WTC11 (cell line): ENCODE results near the gene DRAXIN. TPM values are rescaled to one million over a fixed set of nuclear protein-coding genes. Genes with fewer than 3 reads are reported as not detected.

Experiments used
- ATAC-seq: fragments of 200-7000 bp; cut with Tn5 transposase; 2 replicates; pipeline ENCODE4 v1.10.0; 2021; ENCODE audit warnings: mild to moderate bottlenecking, moderate library complexity
- CTCF ChIA-PET: fragments of 300-600 bp; sonication (Branson Sonifier 250); formaldehyde crosslinking; loops from one replicate; lab custom pipeline; 2021; ENCODE audit warnings: antibody characterized with exemption; lab: Charles Lee
- POLR2A ChIA-PET: fragments of 350-600 bp; sonication (Branson Sonifier 250); formaldehyde crosslinking; loops from one replicate; lab custom pipeline; 2021; ENCODE audit warnings: antibody characterized with exemption; lab: Charles Lee
- DNase-seq: peaks from one replicate; pipeline ENCODE4 v3.0.0; 2021; ENCODE audit warnings: low spot score
- H3K27ac Mint-ChIP-seq: 2 replicates; pipeline ENCODE4 v1.8.0; 2021; ENCODE audit warnings: mixed read lengths
- H3K27me3 Mint-ChIP-seq: 2 replicates; pipeline ENCODE4 v1.8.0; 2021; ENCODE audit warnings: low read depth, mild to moderate bottlenecking, moderate library complexity, mixed read lengths
- H3K36me3 Mint-ChIP-seq: 2 replicates; pipeline ENCODE4 v1.8.0; 2021; ENCODE audit warnings: mixed read lengths
- H3K4me1 Mint-ChIP-seq: 2 replicates; pipeline ENCODE4 v1.8.0; 2022; ENCODE audit warnings: mixed read lengths
- H3K4me3 Mint-ChIP-seq: 2 replicates; pipeline ENCODE4 v1.8.0; 2021; ENCODE audit warnings: mild to moderate bottlenecking, moderate library complexity, mixed read lengths
- H3K9me3 Mint-ChIP-seq: 2 replicates; pipeline ENCODE4 v1.8.0; 2021; ENCODE audit warnings: mixed read lengths
- ETV6 ChIP-seq: sonication (generic); formaldehyde crosslinking; IDR thresholded peaks from 2 replicates; pipeline ENCODE4 v1.8.1; 2022; ENCODE audit warnings: mild to moderate bottlenecking, missing genetic modification reagents
- JUN ChIP-seq: sonication (generic); formaldehyde crosslinking; IDR thresholded peaks from 2 replicates; pipeline ENCODE4 v1.8.0; 2023; ENCODE audit warnings: mild to moderate bottlenecking, missing genetic modification reagents
- MXD4 ChIP-seq: fragments of 250-450 bp; sonication (Bioruptor Pico); IDR thresholded peaks from 2 replicates; pipeline ENCODE4 v1.8.0; 2021; ENCODE audit warnings: mild to moderate bottlenecking, moderate library complexity, borderline replicate concordance
- NFYB ChIP-seq: sonication (generic); formaldehyde crosslinking; conservative IDR thresholded peaks from 2 replicates; pipeline ENCODE4 v1.8.0; 2022; ENCODE audit warnings: low read depth, missing genetic modification reagents
- NR1H2 ChIP-seq: sonication (generic); formaldehyde crosslinking; IDR thresholded peaks from 2 replicates; pipeline ENCODE4 v1.9.0; 2021; ENCODE audit warnings: mild to moderate bottlenecking, moderate library complexity, missing genetic modification reagents
- RELA ChIP-seq: sonication (generic); formaldehyde crosslinking; IDR thresholded peaks from 2 replicates; pipeline ENCODE4 v1.8.1; 2022; ENCODE audit warnings: missing genetic modification reagents, mild to moderate bottlenecking, borderline replicate concordance
- RORB ChIP-seq: fragments of 250-450 bp; sonication (Bioruptor Pico); IDR thresholded peaks from 2 replicates; pipeline ENCODE4 v1.9.0; 2021; ENCODE audit warnings: mild to moderate bottlenecking
- SOX15 ChIP-seq: fragments of 250-450 bp; sonication (Bioruptor Pico); IDR thresholded peaks from 2 replicates; pipeline ENCODE4 v1.9.0; 2021; ENCODE audit warnings: mild to moderate bottlenecking
- TEAD1 ChIP-seq: sonication (generic); formaldehyde crosslinking; IDR thresholded peaks from 2 replicates; pipeline ENCODE4 v1.8.0; 2022; ENCODE audit warnings: mild to moderate bottlenecking, missing genetic modification reagents
- ZNF219 ChIP-seq: sonication (generic); formaldehyde crosslinking; IDR thresholded peaks from 2 replicates; pipeline ENCODE4 v1.8.0; 2023; ENCODE audit warnings: missing genetic modification reagents, mild to moderate bottlenecking, borderline replicate concordance
- ZNF232 ChIP-seq: sonication (generic); formaldehyde crosslinking; IDR thresholded peaks from 2 replicates; pipeline ENCODE4 v1.8.0; 2022; ENCODE audit warnings: mild to moderate bottlenecking, missing genetic modification reagents
- ZNF263 ChIP-seq: sonication (generic); formaldehyde crosslinking; IDR thresholded peaks from 2 replicates; pipeline ENCODE4 v1.8.1; 2022; ENCODE audit warnings: low read depth, mild to moderate bottlenecking, moderate library complexity, missing genetic modification reagents
- ZNF396 ChIP-seq: fragments of 250-450 bp; sonication (Bioruptor Pico); IDR thresholded peaks from 2 replicates; pipeline ENCODE4 v1.8.0; 2021; ENCODE audit warnings: mild to moderate bottlenecking, moderate library complexity, borderline replicate concordance
- total RNA-seq: library from RNA; stranded (reverse); gene quantifications from 3 replicates; pipeline ENCODE4 v1.2.3, GENCODE V29; 2021
- TF ChIP-seq, protein P1 (sequence below): sonication (generic); formaldehyde crosslinking; IDR thresholded peaks from 2 replicates; pipeline ENCODE4 v1.8.0; 2022; ENCODE audit warnings: mild to moderate bottlenecking, missing genetic modification reagents
- TF ChIP-seq, protein P2 (sequence below): fragments of 250-450 bp; sonication (Bioruptor Pico); IDR thresholded peaks from 2 replicates; pipeline ENCODE4 v1.8.0; 2021; ENCODE audit warnings: mild to moderate bottlenecking
- TF ChIP-seq, protein P3 (sequence below): fragments of 250-450 bp; sonication (Bioruptor Pico); IDR thresholded peaks from 2 replicates; pipeline ENCODE4 v1.9.0; 2021; ENCODE audit warnings: mild to moderate bottlenecking
- TF ChIP-seq, protein P4 (sequence below): sonication (generic); formaldehyde crosslinking; IDR thresholded peaks from 2 replicates; pipeline ENCODE4 v1.8.0; 2022; ENCODE audit warnings: mild to moderate bottlenecking, missing genetic modification reagents
- TF ChIP-seq, protein P5 (sequence below): fragments of 250-450 bp; sonication (Bioruptor Pico); IDR thresholded peaks from 2 replicates; pipeline ENCODE4 v1.9.0; 2021; ENCODE audit warnings: mild to moderate bottlenecking
- TF ChIP-seq, protein P6 (sequence below): sonication (generic); formaldehyde crosslinking; IDR thresholded peaks from 2 replicates; pipeline ENCODE4 v1.8.0; 2022; ENCODE audit warnings: mild to moderate bottlenecking, missing genetic modification reagents
- TF ChIP-seq, protein P7 (sequence below): sonication (generic); formaldehyde crosslinking; IDR thresholded peaks from 2 replicates; pipeline ENCODE4 v1.8.0; 2023; ENCODE audit warnings: mild to moderate bottlenecking, missing genetic modification reagents

Gene DRAXIN
- total RNA-seq, 1 experiment from 2014 or later = 12.0 TPM

DNA sequence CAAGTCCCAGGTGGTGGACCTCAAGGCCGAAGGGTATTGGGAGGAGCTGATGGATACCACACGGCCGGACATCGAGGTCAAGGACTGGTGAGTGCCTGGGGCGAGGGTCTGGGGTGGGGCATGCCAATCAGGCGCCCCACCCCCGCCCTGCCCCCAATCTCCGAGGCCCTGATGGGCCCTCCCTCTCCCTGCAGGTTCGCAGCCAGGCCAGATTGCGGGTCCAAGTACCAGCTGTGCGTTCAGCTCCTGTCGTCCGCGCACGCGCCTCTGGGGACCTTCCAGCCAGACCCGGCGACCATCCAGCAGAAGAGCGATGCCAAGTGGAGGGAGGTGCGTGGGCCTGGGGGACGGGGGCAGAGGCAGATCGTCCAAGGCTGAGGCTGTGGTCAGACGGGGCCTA is 33.0 kb upstream of the DRAXIN start:
- CTCF ChIA-PET = interaction anchor here (1.1 kb wide), 1 partner anchor 13 kb away, joined by 3 read pairs; no protein-coding TSS in a partner anchor
- DNase-seq (no peak), ATAC-seq (no peak)
- H3K27ac Mint-ChIP-seq = no peak overlapping the region
- H3K27me3 Mint-ChIP-seq = no peaks in the 10 kb centered on the region; the same call in 1 of the 2 replicates
- peaks cover 9% of the 10 kb centered on the region for H3K4me1 Mint-ChIP-seq
- no peaks in the 10 kb centered on the region for H3K9me3 Mint-ChIP-seq
- H3K36me3 Mint-ChIP-seq = peaks cover 51% of the 10 kb centered on the region
- POLR2A ChIA-PET = no interaction called here
- no peak overlapping the region for H3K4me3 Mint-ChIP-seq
- TF ChIP-seq, protein P1, sequence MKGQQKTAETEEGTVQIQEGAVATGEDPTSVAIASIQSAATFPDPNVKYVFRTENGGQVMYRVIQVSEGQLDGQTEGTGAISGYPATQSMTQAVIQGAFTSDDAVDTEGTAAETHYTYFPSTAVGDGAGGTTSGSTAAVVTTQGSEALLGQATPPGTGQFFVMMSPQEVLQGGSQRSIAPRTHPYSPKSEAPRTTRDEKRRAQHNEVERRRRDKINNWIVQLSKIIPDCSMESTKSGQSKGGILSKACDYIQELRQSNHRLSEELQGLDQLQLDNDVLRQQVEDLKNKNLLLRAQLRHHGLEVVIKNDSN = no peak
- TF ChIP-seq NR1H2 (no peak), ZNF219 (CRISPR knock-in tag) (no peak), RELA (CRISPR knock-in tag) (no peak), ZNF263 (no peak), SOX15 (CRISPR knock-in tag) (no peak), JUN (no peak), RORB (CRISPR knock-in tag) (no peak), NFYB (CRISPR knock-in tag) (no peak), MXD4 (CRISPR knock-in tag) (no peak), ZNF232 (CRISPR knock-in tag) (no peak)
- TF ChIP-seq, protein P2, sequence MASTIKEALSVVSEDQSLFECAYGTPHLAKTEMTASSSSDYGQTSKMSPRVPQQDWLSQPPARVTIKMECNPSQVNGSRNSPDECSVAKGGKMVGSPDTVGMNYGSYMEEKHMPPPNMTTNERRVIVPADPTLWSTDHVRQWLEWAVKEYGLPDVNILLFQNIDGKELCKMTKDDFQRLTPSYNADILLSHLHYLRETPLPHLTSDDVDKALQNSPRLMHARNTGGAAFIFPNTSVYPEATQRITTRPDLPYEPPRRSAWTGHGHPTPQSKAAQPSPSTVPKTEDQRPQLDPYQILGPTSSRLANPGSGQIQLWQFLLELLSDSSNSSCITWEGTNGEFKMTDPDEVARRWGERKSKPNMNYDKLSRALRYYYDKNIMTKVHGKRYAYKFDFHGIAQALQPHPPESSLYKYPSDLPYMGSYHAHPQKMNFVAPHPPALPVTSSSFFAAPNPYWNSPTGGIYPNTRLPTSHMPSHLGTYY (CRISPR knock-in tag) = no peak
- TF ChIP-seq, protein P3, sequence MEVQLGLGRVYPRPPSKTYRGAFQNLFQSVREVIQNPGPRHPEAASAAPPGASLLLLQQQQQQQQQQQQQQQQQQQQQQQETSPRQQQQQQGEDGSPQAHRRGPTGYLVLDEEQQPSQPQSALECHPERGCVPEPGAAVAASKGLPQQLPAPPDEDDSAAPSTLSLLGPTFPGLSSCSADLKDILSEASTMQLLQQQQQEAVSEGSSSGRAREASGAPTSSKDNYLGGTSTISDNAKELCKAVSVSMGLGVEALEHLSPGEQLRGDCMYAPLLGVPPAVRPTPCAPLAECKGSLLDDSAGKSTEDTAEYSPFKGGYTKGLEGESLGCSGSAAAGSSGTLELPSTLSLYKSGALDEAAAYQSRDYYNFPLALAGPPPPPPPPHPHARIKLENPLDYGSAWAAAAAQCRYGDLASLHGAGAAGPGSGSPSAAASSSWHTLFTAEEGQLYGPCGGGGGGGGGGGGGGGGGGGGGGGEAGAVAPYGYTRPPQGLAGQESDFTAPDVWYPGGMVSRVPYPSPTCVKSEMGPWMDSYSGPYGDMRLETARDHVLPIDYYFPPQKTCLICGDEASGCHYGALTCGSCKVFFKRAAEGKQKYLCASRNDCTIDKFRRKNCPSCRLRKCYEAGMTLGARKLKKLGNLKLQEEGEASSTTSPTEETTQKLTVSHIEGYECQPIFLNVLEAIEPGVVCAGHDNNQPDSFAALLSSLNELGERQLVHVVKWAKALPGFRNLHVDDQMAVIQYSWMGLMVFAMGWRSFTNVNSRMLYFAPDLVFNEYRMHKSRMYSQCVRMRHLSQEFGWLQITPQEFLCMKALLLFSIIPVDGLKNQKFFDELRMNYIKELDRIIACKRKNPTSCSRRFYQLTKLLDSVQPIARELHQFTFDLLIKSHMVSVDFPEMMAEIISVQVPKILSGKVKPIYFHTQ (CRISPR knock-in tag) = no peak
- TF ChIP-seq, protein P4, sequence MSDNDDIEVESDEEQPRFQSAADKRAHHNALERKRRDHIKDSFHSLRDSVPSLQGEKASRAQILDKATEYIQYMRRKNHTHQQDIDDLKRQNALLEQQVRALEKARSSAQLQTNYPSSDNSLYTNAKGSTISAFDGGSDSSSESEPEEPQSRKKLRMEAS (CRISPR knock-in tag) = no peak
- TF ChIP-seq, protein P5, sequence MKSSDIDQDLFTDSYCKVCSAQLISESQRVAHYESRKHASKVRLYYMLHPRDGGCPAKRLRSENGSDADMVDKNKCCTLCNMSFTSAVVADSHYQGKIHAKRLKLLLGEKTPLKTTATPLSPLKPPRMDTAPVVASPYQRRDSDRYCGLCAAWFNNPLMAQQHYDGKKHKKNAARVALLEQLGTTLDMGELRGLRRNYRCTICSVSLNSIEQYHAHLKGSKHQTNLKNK (CRISPR knock-in tag) = no peak

DNA sequence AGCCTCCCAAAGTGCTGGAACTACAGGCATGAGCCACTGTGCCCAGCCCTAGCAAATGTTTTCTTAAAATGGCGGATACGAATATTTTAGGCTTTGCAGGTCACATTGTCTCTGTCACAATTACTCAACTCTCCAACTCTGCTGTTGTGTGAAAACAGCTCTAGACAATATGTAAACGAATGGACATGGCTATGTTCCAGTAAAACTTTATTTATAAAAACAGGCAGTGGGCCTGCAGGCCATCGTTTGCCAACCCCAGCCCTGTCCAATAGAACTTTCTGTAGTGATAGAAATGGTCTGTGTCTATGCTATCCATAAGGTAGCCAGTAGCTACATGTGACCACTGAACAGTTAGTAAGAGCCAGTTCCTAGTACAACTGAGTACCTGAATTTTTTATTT is 31.8 kb upstream of the DRAXIN start:
- no peak for ATAC-seq
- Mint-ChIP-seq H3K27ac (no peak overlapping the region), H3K9me3 (no peaks in the 10 kb centered on the region), H3K27me3 (no peaks in the 10 kb centered on the region; the same call in 1 of the 2 replicates), H3K36me3 (peaks cover 51% of the 10 kb centered on the region), H3K4me1 (peaks cover 9% of the 10 kb centered on the region), H3K4me3 (no peak overlapping the region)
- CTCF ChIA-PET = interaction anchor here (1.1 kb wide), 1 partner anchor 60 kb away, joined by 3 read pairs; no protein-coding TSS in a partner anchor
- no peak for DNase-seq
- POLR2A ChIA-PET = no interaction called here
- TF ChIP-seq, protein P6, sequence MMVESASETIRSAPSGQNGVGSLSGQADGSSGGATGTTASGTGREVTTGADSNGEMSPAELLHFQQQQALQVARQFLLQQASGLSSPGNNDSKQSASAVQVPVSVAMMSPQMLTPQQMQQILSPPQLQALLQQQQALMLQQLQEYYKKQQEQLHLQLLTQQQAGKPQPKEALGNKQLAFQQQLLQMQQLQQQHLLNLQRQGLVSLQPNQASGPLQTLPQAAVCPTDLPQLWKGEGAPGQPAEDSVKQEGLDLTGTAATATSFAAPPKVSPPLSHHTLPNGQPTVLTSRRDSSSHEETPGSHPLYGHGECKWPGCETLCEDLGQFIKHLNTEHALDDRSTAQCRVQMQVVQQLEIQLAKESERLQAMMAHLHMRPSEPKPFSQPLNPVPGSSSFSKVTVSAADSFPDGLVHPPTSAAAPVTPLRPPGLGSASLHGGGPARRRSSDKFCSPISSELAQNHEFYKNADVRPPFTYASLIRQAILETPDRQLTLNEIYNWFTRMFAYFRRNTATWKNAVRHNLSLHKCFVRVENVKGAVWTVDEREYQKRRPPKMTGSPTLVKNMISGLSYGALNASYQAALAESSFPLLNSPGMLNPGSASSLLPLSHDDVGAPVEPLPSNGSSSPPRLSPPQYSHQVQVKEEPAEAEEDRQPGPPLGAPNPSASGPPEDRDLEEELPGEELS (CRISPR knock-in tag) = no peak
- TF ChIP-seq, protein P3 (CRISPR knock-in tag) = no peak
- TF ChIP-seq, protein P7, sequence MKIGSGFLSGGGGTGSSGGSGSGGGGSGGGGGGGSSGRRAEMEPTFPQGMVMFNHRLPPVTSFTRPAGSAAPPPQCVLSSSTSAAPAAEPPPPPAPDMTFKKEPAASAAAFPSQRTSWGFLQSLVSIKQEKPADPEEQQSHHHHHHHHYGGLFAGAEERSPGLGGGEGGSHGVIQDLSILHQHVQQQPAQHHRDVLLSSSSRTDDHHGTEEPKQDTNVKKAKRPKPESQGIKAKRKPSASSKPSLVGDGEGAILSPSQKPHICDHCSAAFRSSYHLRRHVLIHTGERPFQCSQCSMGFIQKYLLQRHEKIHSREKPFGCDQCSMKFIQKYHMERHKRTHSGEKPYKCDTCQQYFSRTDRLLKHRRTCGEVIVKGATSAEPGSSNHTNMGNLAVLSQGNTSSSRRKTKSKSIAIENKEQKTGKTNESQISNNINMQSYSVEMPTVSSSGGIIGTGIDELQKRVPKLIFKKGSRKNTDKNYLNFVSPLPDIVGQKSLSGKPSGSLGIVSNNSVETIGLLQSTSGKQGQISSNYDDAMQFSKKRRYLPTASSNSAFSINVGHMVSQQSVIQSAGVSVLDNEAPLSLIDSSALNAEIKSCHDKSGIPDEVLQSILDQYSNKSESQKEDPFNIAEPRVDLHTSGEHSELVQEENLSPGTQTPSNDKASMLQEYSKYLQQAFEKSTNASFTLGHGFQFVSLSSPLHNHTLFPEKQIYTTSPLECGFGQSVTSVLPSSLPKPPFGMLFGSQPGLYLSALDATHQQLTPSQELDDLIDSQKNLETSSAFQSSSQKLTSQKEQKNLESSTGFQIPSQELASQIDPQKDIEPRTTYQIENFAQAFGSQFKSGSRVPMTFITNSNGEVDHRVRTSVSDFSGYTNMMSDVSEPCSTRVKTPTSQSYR (CRISPR knock-in tag) = no peak
- no peak for TF ChIP-seq ZNF396 (CRISPR knock-in tag)
- TF ChIP-seq ETV6 (CRISPR knock-in tag) = no peak
- TF ChIP-seq, protein P4 (CRISPR knock-in tag) = no peak
- TF ChIP-seq TEAD1 (CRISPR knock-in tag) = no peak
- TF ChIP-seq RELA (CRISPR knock-in tag) = no peak
